GM10248 (cell line): ENCODE data around the gene CLPX.

ENCODE experiments used
- CTCF ChIA-PET: fragments of 300-600 bp; sonication (Branson Sonifier 250); formaldehyde crosslinking; extraction: SDS; loops from one replicate; lab custom pipeline; 2021; ENCODE audit warnings: antibody characterized with exemption; lab: Yijun Ruan, JAX
- POLR2A ChIA-PET: fragments of 350-650 bp; sonication (Branson Sonifier 250); formaldehyde crosslinking; extraction: SDS; loops from one replicate; lab custom pipeline; 2020; ENCODE audit warnings: antibody characterized with exemption; lab: Yijun Ruan, JAX
- DNase-seq: peaks from one replicate; pipeline ENCODE4 v3.0.0; 2012; ENCODE audit errors: extremely low spot score
- TF ChIP-seq, protein P1 (sequence below): IDR thresholded peaks from 2 replicates; pipeline ENCODE4 v1.5.1; 2012; ENCODE audit warnings: mild to moderate bottlenecking, low read depth; ENCODE audit errors: extremely low read depth, missing control alignments, control extremely low read depth

CLPX gene

DNA sequence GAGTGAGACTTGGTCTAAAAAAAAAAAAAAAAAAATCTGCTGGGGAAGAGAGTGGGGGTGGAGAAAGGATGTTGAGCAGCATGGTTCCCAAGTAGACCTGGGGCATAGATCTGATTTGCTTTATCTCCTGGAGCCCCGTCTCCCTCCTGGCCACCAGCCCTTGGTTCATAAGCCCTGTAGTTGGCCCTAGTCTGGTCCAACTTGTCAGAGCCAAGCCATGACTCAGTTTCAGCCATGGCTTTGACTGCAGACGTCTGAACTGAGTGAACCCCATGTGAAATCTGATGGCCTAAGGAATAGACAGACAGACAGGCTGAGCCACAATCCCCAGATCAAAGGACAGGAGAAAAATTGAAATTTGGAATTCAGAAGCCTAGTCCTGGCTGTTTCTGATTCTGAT, 28.1 kb upstream of the CLPX start:
- TF ChIP-seq, protein P1, sequence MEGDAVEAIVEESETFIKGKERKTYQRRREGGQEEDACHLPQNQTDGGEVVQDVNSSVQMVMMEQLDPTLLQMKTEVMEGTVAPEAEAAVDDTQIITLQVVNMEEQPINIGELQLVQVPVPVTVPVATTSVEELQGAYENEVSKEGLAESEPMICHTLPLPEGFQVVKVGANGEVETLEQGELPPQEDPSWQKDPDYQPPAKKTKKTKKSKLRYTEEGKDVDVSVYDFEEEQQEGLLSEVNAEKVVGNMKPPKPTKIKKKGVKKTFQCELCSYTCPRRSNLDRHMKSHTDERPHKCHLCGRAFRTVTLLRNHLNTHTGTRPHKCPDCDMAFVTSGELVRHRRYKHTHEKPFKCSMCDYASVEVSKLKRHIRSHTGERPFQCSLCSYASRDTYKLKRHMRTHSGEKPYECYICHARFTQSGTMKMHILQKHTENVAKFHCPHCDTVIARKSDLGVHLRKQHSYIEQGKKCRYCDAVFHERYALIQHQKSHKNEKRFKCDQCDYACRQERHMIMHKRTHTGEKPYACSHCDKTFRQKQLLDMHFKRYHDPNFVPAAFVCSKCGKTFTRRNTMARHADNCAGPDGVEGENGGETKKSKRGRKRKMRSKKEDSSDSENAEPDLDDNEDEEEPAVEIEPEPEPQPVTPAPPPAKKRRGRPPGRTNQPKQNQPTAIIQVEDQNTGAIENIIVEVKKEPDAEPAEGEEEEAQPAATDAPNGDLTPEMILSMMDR = no peak
- CTCF ChIA-PET = interaction anchor here (2.8 kb wide), 1 partner anchor 8 kb away, joined by 14 read pairs; no protein-coding TSS in a partner anchor
- no peak for DNase-seq
- POLR2A ChIA-PET = no interaction called here

DNA sequence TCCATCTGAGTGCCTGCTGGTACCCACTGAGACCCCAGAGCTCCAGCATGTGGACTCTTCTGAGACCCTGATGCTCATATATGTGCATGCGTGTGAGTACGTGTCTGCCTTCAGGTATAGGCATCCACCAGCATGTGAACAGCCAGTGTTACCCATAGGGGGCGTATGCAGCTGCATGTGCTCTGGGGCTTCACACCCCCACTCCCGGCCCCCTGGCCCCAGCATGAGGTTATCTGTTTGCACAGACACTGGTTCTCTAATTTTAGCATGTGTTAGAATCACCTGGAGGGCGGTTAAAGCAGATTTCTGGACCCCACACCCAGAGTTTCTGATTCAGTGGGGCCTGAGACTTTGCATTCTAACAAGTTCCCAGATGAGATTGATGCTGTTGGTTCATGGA, 27.0 kb upstream of the CLPX start:
- TF ChIP-seq, protein P1 = peak; percentile 49
- ChIA-PET POLR2A (interaction anchor here (0.5 to 1.7 kb wide), 2 partner anchors 93 to 94 kb away, joined by 5 to 6 read pairs; partner anchors contain the start of gene RNU5B-1), CTCF (interaction anchor here (1.0 to 3.1 kb wide), 19 partner anchors 9 to 146 kb away, joined by 3 to 22 read pairs (median 4); partner anchors contain the start of genes CLPX, PARP16 and RNU5B-1)
- DNase-seq = peak; percentile 74

DNA sequence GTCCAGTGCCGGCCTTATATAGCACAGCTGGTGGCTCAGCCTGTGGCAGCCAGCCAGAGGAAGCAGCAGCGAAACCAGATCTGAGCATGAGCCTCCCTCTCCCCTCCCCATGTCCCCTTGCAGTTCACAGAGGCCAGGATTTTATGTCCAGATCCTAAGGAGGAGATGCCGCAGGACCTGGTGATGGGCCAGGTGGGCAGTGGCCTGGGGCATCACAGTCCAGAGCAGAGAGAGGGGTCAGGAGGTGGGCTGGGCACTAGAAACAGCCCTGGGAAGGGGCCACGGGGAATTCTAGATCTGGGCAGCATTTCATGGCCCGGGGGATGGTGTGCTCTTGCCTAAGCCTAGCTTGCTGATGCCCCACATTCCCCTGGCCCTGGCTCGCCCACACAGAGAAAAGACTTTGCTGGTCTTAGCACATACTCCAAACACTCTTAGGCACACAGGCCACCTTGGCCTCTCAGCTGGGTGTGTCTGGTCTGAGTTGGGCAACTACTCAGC, 26.4 kb upstream of the CLPX start:
- no peak for DNase-seq
- ChIA-PET CTCF (interaction anchor here (1.0 to 3.1 kb wide), 16 partner anchors 10 to 147 kb away, joined by 3 to 22 read pairs (median 5); partner anchors contain the start of genes CLPX, PARP16 and RNU5B-1), POLR2A (interaction anchor here (1.7 kb wide), 1 partner anchor 93 kb away, joined by 5 read pairs; the partner anchor contains the start of gene RNU5B-1)
- TF ChIP-seq, protein P1 = no peak

DNA sequence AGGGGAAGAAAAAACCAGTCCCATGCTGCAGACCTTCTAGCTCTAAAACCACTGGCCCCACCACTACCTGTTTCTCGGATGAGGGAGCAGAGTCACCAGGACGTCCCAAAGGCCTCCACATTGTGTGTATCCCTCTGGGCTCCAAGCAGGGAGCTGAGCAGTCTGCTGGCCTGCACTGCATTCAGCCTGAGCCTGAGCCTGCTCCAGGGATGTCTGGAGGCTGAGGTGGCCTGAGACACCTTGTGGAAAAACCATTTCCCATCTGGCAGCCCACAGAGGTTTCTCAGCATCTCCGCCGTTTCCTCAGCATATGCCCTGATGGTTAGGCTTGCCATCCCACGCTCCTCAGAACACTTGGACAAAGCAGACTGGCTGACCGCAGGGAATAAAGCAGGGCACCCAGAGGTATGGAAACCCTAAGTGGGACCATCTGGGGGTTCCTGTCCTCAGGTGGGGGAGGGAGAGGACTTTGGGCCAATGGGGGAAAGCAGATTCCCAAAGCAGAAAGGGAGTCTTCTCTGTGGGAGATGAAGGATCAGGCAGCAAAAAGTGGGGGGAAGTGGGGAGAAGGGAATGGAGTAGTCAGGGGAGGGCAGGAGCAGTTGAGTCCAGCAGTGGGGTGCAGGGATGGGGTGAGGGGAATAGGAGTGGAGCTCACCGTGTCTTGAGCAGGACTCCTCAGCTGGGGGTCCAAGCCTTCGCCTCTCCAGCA, 25.8 kb upstream of the CLPX start, which contains the start of gene CILP:
Gene CILP (minus strand): TSS at position 704 of the 712 bp plus-strand sequence. CDS start 1,718 bp downstream, outside the sequence.
- ChIA-PET CTCF (interaction anchor here (0.9 to 3.1 kb wide), 13 partner anchors 10 to 148 kb away, joined by 3 to 22 read pairs (median 5); partner anchors contain the start of genes CLPX and RNU5B-1), POLR2A (interaction anchor here (1.7 kb wide), 1 partner anchor 94 kb away, joined by 5 read pairs; the partner anchor contains the start of gene RNU5B-1)
- no peak for DNase-seq
- TF ChIP-seq, protein P1 = no peak

DNA sequence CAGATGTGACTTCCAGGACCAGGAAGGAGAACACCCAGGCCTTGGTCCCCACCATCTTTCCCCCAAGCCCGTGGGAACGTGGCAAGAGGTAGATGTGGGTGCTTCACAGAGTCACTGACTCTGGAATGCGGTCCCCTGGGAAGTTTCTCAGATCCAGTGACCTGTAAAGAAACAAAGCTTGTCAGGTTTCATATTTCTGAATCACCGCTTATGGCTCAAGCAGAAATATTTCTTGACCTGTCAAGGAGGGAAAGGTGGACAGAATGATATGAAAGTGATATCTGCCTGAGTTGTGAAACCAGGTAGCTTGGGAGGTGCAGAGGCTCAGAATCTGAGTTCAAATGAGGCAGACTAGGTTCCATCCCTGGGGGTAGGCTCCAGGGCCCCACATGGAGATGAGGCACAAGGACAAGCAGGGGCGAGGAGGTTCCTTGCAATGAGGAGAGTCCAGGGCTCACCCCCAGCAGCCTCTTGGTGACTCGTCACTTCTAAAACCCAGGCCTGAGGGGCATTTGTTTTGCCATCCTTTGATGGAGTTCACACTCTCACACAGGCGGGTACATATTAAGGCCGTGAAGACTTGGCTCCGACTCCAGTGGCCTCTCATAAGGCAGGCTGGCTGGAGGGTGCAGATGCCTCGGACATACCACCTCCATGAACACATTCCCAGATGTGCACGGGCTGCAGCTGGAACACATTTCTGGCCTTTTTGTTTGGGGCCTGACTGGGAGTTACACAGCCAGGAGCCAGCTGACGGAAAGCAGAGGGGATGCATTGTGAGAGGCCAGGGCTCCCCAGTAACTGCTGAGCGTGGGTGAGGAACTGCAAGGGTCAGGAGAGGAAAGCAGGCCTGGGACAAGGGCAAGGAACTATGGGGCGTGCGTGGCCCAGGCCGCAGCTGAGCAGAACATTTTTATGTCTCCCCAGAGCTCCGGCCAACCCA, 24.8 kb upstream of the CLPX start:
- TF ChIP-seq, protein P1 = no peak
- DNase-seq = no peak
- ChIA-PET CTCF (interaction anchor here (0.9 to 3.1 kb wide), 8 partner anchors 9 to 175 kb away, joined by 3 to 22 read pairs (median 5); no protein-coding TSS in a partner anchor), POLR2A (no interaction called here)
